H9 (cell line): ENCODE measurements around the gene IL17F. TPM values are rescaled to one million over a fixed set of nuclear protein-coding genes. Genes with fewer than 3 reads are reported as not detected.

ENCODE experiments used
- DNase-seq: peaks from one replicate; pipeline ENCODE4 v3.0.0-alpha.2; 2017
- H2AFZ ChIP-seq: one replicate; pipeline ENCODE4 v1.6.1; 2013; ENCODE audit warnings: mild to moderate bottlenecking, low read length, control low read depth, moderate library complexity
- H2AK5ac ChIP-seq: 2 replicates; pipeline ENCODE4 v1.6.1; 2013; ENCODE audit warnings: low read length, control low read depth, mixed read lengths; ENCODE audit not compliant: insufficient read length
- H2BK120ac ChIP-seq: one replicate; pipeline ENCODE4 v1.6.1; 2013; ENCODE audit warnings: low read depth, mild to moderate bottlenecking, low read length, control low read depth, inconsistent platforms; ENCODE audit not compliant: poor library complexity, severe bottlenecking
- H2BK12ac ChIP-seq: 2 replicates; pipeline ENCODE4 v1.6.1; 2013; ENCODE audit warnings: low read length, control low read depth, mixed read lengths, low read depth; ENCODE audit not compliant: insufficient read length
- H2BK15ac ChIP-seq: 2 replicates; pipeline ENCODE4 v1.6.1; 2013; ENCODE audit warnings: low read depth, low read length, control low read depth
- H2BK20ac ChIP-seq: one replicate; pipeline ENCODE4 v1.6.1; 2013; ENCODE audit warnings: low read depth, mild to moderate bottlenecking, low read length, control low read depth, inconsistent platforms; ENCODE audit not compliant: poor library complexity, severe bottlenecking
- H2BK5ac ChIP-seq: 2 replicates; pipeline ENCODE4 v1.6.1; 2013; ENCODE audit warnings: low read length, control low read depth, mixed read lengths; ENCODE audit not compliant: insufficient read length
- H3K14ac ChIP-seq: 2 replicates; pipeline ENCODE4 v1.6.1; 2013; ENCODE audit warnings: low read length, control low read depth; ENCODE audit not compliant: insufficient read depth
- H3K18ac ChIP-seq: 2 replicates; pipeline ENCODE4 v1.6.1; 2013; ENCODE audit warnings: low read depth, mild to moderate bottlenecking, mixed read lengths, low read length, control low read depth; ENCODE audit not compliant: insufficient read length
- H3K23ac ChIP-seq: 2 replicates; pipeline ENCODE4 v1.6.1; 2013; ENCODE audit warnings: low read length, control low read depth, mixed read lengths, low read depth; ENCODE audit not compliant: insufficient read length
- H3K23me2 ChIP-seq: 2 replicates; pipeline ENCODE4 v1.6.1; 2013; ENCODE audit warnings: low read depth, mild to moderate bottlenecking, mixed read lengths, low read length, control low read depth; ENCODE audit not compliant: insufficient read length, poor library complexity, severe bottlenecking
- H3K27ac ChIP-seq: 2 replicates; pipeline ENCODE4 v1.5.1; 2013; ENCODE audit warnings: low read length, control low read depth, mixed read lengths, low read depth; ENCODE audit not compliant: insufficient read length
- H3K27me3 ChIP-seq: 2 replicates; pipeline ENCODE4 v1.6.1; 2013; ENCODE audit warnings: low read length, control low read depth, inconsistent platforms; ENCODE audit not compliant: insufficient read depth
- H3K4ac ChIP-seq: 2 replicates; pipeline ENCODE4 v1.6.1; 2013; ENCODE audit warnings: low read depth, mild to moderate bottlenecking, control low read depth, inconsistent platforms, low read length, moderate library complexity
- H3K4me1 ChIP-seq: 2 replicates; pipeline ENCODE4 v1.6.1; 2013; ENCODE audit warnings: low read length, control low read depth, inconsistent platforms; ENCODE audit not compliant: insufficient read depth
- H3K4me2 ChIP-seq: 2 replicates; pipeline ENCODE4 v1.6.1; 2013; ENCODE audit warnings: low read length, control low read depth, mixed read lengths; ENCODE audit not compliant: insufficient read length, insufficient read depth
- H3K56ac ChIP-seq: 2 replicates; pipeline ENCODE4 v1.6.1; 2013; ENCODE audit warnings: low read depth, mild to moderate bottlenecking, mixed read lengths, low read length, control low read depth; ENCODE audit not compliant: insufficient read length
- H3K79me1 ChIP-seq: 2 replicates; pipeline ENCODE4 v1.6.1; 2013; ENCODE audit warnings: low read depth, mild to moderate bottlenecking, moderate library complexity, low read length, control low read depth, inconsistent platforms; ENCODE audit not compliant: insufficient read depth, poor library complexity, severe bottlenecking
- H3K79me2 ChIP-seq: 2 replicates; pipeline ENCODE4 v1.6.1; 2013; ENCODE audit warnings: low read length, control low read depth, inconsistent platforms; ENCODE audit not compliant: insufficient read depth
- H3K9ac ChIP-seq: 2 replicates; pipeline ENCODE4 v1.6.1; 2013; ENCODE audit warnings: low read length, control low read depth, mixed read lengths; ENCODE audit not compliant: insufficient read length; ENCODE audit errors: extremely low read depth
- H3K9me3 ChIP-seq: one replicate; pipeline ENCODE4 v1.6.1; 2013; ENCODE audit warnings: low read depth, low read length, inconsistent platforms; ENCODE audit not compliant: control insufficient read depth
- H3T11ph ChIP-seq: one replicate; pipeline ENCODE4 v1.6.1; 2013; ENCODE audit warnings: mild to moderate bottlenecking, low read length, control low read depth, inconsistent platforms
- H4K20me1 ChIP-seq: one replicate; pipeline ENCODE4 v1.6.1; 2013; ENCODE audit not compliant: control insufficient read depth, insufficient read length, insufficient read depth
- H4K5ac ChIP-seq: 2 replicates; pipeline ENCODE4 v1.6.1; 2013; ENCODE audit warnings: low read depth, mild to moderate bottlenecking, mixed read lengths, low read length, control low read depth; ENCODE audit not compliant: insufficient read length
- H4K8ac ChIP-seq: replicated peaks from 2 replicates; pipeline ENCODE4 v1.6.1; 2013; ENCODE audit warnings: low read length, control low read depth, mixed read lengths, low read depth; ENCODE audit not compliant: insufficient read length
- H4K91ac ChIP-seq: 2 replicates; pipeline ENCODE4 v1.6.1; 2013; ENCODE audit warnings: low read depth, mild to moderate bottlenecking, moderate library complexity, mixed read lengths, low read length, control low read depth; ENCODE audit not compliant: insufficient read length
- H3K27ac Mint-ChIP-seq, 3 experiments: 2 replicates in 2 of 3; 3 replicates in 1 of 3; pipeline ENCODE4 v1.8.0; 2020 to 2021; ENCODE audit warnings: mixed read lengths in 3 of 3, mild to moderate bottlenecking in 1 of 3, moderate library complexity in 1 of 3
- H3K27me3 Mint-ChIP-seq: 2 replicates; pipeline ENCODE4 v1.8.0; 2021; ENCODE audit warnings: low read depth, mild to moderate bottlenecking, moderate library complexity, mixed read lengths
- H3K36me3 Mint-ChIP-seq, 3 experiments: 2 replicates in 2 of 3; 3 replicates in 1 of 3; pipeline ENCODE4 v1.8.0; 2020 to 2021; ENCODE audit warnings: low read depth in 3 of 3, mixed read lengths in 3 of 3; ENCODE audit not compliant: insufficient read depth in 1 of 3
- H3K4me1 Mint-ChIP-seq, 2 experiments: 2 replicates each; pipeline ENCODE4 v1.8.0; 2020; ENCODE audit warnings: mixed read lengths in 2 of 2
- H3K4me3 Mint-ChIP-seq, 2 experiments: 2 replicates in 1 of 2; 3 replicates in 1 of 2; pipeline ENCODE4 v1.8.0; 2020 to 2021; ENCODE audit warnings: mild to moderate bottlenecking in 2 of 2, mixed read lengths in 2 of 2, moderate library complexity in 1 of 2
- H3K9me3 Mint-ChIP-seq, 2 experiments: 2 replicates in 1 of 2; 3 replicates in 1 of 2; pipeline ENCODE4 v1.8.0; 2020; ENCODE audit warnings: mild to moderate bottlenecking in 2 of 2, mixed read lengths in 2 of 2, moderate library complexity in 1 of 2
- CTCF ChIP-seq: fragments of 200-600 bp; sonication (generic); conservative IDR thresholded peaks from 3 replicates; pipeline ENCODE4 v1.8.0; 2021; ENCODE audit warnings: antibody characterized with exemption, mild to moderate bottlenecking
- WGBS: extraction: QIAGEN DNeasy Blood & Tissue Kit; methylation state at CpG from one replicate; pipeline ENCODE4 v1.1.7; 2013; ENCODE audit warnings: missing lambda C conversion rate, low lambda C conversion rate, mixed read lengths; ENCODE audit not compliant: insufficient read length; ENCODE audit errors: extremely low coverage; 5-methylcytosine and 5-hydroxymethylcytosine counted together
- total RNA-seq: library from RNA; stranded (reverse); gene quantifications from 2 replicates; pipeline ENCODE4 v1.2.1, GENCODE V29; 2021

IL17F gene
- total RNA-seq, 1 experiment from 2014 or later, result not detected

GRCh38 chr6:52243282-52243893 is 912 bp downstream of the IL17F start:
- Mint-ChIP-seq H3K27me3 (no peaks in the 10 kb centered on the region), H3K9me3 (no peaks in the 10 kb centered on the region; a peak in 2 of 5 replicates), H3K36me3 (no peaks in the 10 kb centered on the region), H3K4me3 (no peak overlapping the region), H3K27ac (no peak overlapping the region), H3K4me1 (no peaks in the 10 kb centered on the region)
- Histone ChIP-seq H3K9me3 (no peaks in the 10 kb centered on the region), H4K20me1 (no peaks in the 10 kb centered on the region), H4K91ac (no peak overlapping the region), H2BK15ac (no peak overlapping the region), H3K4me1 (no peaks in the 10 kb centered on the region), H3K23ac (no peak overlapping the region), H2BK120ac (no peak overlapping the region), H3K9ac (no peak overlapping the region), H2BK12ac (no peak overlapping the region), H3K4me2 (no peak overlapping the region), H3K56ac (no peak overlapping the region), H3T11ph (no peak overlapping the region), H3K27me3 (no peaks in the 10 kb centered on the region), H2AFZ (no peak overlapping the region), H2AK5ac (no peak overlapping the region), H3K18ac (no peak overlapping the region), H2BK5ac (no peak overlapping the region), H3K79me2 (no peaks in the 10 kb centered on the region; the same call in 1 of the 2 replicates), H2BK20ac (no peak overlapping the region), H3K14ac (no peak overlapping the region), H3K4ac (no peak overlapping the region), H3K27ac (no peak overlapping the region), H4K8ac (no peak overlapping the region), H3K79me1 (no peaks in the 10 kb centered on the region), H4K5ac (no peak overlapping the region), H3K23me2 (no peaks in the 10 kb centered on the region)
- TF ChIP-seq CTCF, result no peak
- no peak for DNase-seq
- no CpG with 5 or more reads among the region's 4 CpGs for WGBS
